ENCODE measurements around the gene RMI2.
A peak's percentile ranks its signal among the peaks of the same experiment; 100 is the strongest.

The RMI2 gene

GRCh38 chr16:11393861-11394592 lies 48.8 kb downstream of the RMI2 start:
- Histone ChIP-seq H3K4me1 (ENCODE audit: control insufficient read depth, insufficient read depth, low read length) (no peaks in the 10 kb centered on the region), H3K4me3 (ENCODE audit: low read depth, low read length) (no peak overlapping the region), H3K36me3 (ENCODE audit: control insufficient read depth in 2 of 2, insufficient read depth in 1 of 2, low read length in 2 of 2) (no peaks in the 10 kb centered on the region), H3K27ac (ENCODE audit: extremely low read depth, low read depth, low read length) (no peak overlapping the region), H3K9me3 (ENCODE audit: control insufficient read depth, insufficient read depth, low read depth, low read length) (no peaks in the 10 kb centered on the region)
- ChIA-PET POLR2A (no interaction called here), CTCF (interaction anchor here (0.7 to 1.7 kb wide), 4 partner anchors 11 to 674 kb away, joined by 3 to 6 read pairs (median 3); no protein-coding TSS in a partner anchor)
- TF ChIP-seq ZFP37 (tag by site-specific recombination; IDR thresholded peaks at IDR 0.05) (peak; percentile 61; the same call in 1 of the 2 replicates), ZBTB20 (tag by site-specific recombination; IDR thresholded peaks at IDR 0.05) (peak; percentile 35; the same call in 1 of the 2 replicates), SALL2 (tag by site-specific recombination; IDR thresholded peaks at IDR 0.05; ENCODE audit: borderline replicate concordance) (no peak), ZNF501 (tag by site-specific recombination; IDR thresholded peaks at IDR 0.05) (no peak), ZNF768 (tag by site-specific recombination; IDR thresholded peaks at IDR 0.05) (0 out of 2 replicates have a peak, but pooled peaks have one; percentile 70)

GRCh38 chr16:11394593-11394960 lies 49.3 kb downstream of the RMI2 start:
- ChIA-PET POLR2A (no interaction called here), CTCF (interaction anchor here (1.6 to 4.1 kb wide), 3 partner anchors 11 to 318 kb away, joined by 6 to 26 read pairs (median 9); no protein-coding TSS in a partner anchor)
- Histone ChIP-seq H3K4me3 (ENCODE audit: low read depth, low read length) (no peak overlapping the region), H3K9me3 (ENCODE audit: control insufficient read depth, insufficient read depth, low read depth, low read length) (no peaks in the 10 kb centered on the region), H3K36me3 (ENCODE audit: control insufficient read depth in 2 of 2, insufficient read depth in 1 of 2, low read length in 2 of 2) (no peaks in the 10 kb centered on the region), H3K4me1 (ENCODE audit: control insufficient read depth, insufficient read depth, low read length) (no peaks in the 10 kb centered on the region), H3K27ac (ENCODE audit: extremely low read depth, low read depth, low read length) (no peak overlapping the region)
- TF ChIP-seq OSR2 (tag by site-specific recombination; IDR thresholded peaks at IDR 0.05): no peak
- no peak for TF ChIP-seq ZSCAN4 (tag by site-specific recombination; IDR thresholded peaks at IDR 0.05)
- no peak for TF ChIP-seq WT1 (tag by site-specific recombination; IDR thresholded peaks at IDR 0.05)
- TF ChIP-seq ZNF768 (tag by site-specific recombination; IDR thresholded peaks at IDR 0.05): no peak
- TF ChIP-seq ZNF211 (tag by site-specific recombination; IDR thresholded peaks at IDR 0.05; ENCODE audit: low read depth): no peak
- no peak for TF ChIP-seq OVOL3 (tag by site-specific recombination; IDR thresholded peaks at IDR 0.05)
- TF ChIP-seq, protein P1, sequence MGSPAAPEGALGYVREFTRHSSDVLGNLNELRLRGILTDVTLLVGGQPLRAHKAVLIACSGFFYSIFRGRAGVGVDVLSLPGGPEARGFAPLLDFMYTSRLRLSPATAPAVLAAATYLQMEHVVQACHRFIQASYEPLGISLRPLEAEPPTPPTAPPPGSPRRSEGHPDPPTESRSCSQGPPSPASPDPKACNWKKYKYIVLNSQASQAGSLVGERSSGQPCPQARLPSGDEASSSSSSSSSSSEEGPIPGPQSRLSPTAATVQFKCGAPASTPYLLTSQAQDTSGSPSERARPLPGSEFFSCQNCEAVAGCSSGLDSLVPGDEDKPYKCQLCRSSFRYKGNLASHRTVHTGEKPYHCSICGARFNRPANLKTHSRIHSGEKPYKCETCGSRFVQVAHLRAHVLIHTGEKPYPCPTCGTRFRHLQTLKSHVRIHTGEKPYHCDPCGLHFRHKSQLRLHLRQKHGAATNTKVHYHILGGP (tag by site-specific recombination; IDR thresholded peaks at IDR 0.05): no peak
- TF ChIP-seq ZNF146 (tag by site-specific recombination; IDR thresholded peaks at IDR 0.05): no peak
- no peak for TF ChIP-seq ZNF664 (tag by site-specific recombination; IDR thresholded peaks at IDR 0.05)
- no peak for TF ChIP-seq ZNF776 (tag by site-specific recombination; IDR thresholded peaks at IDR 0.05; ENCODE audit: borderline replicate concordance)
- TF ChIP-seq BCL11B (tag by site-specific recombination; IDR thresholded peaks at IDR 0.05; ENCODE audit: low read depth): no peak
- TF ChIP-seq ZNF658 (tag by site-specific recombination; IDR thresholded peaks at IDR 0.05): no peak
- no peak for TF ChIP-seq ZBTB44 (tag by site-specific recombination; IDR thresholded peaks at IDR 0.05)
- TF ChIP-seq ZNF677 (tag by site-specific recombination; IDR thresholded peaks at IDR 0.05): no peak
- no peak for TF ChIP-seq ZNF416 (tag by site-specific recombination; IDR thresholded peaks at IDR 0.05)
- TF ChIP-seq ZNF558 (tag by site-specific recombination; IDR thresholded peaks at IDR 0.05): no peak
- no peak for TF ChIP-seq ZNF629 (tag by site-specific recombination; IDR thresholded peaks at IDR 0.05)
- no peak for TF ChIP-seq ZNF16 (tag by site-specific recombination; IDR thresholded peaks at IDR 0.05; ENCODE audit: low read depth)
- no peak for TF ChIP-seq ZNF747 (tag by site-specific recombination; IDR thresholded peaks at IDR 0.05)
